GM21526 (cell line): ENCODE results near the gene NRROS.

Experiments used
- ATAC-seq: cut with Tn5 transposase; IDR thresholded peaks from one replicate; pipeline ENCODE4 v1.9.1; 2021; ENCODE audit warnings: moderate library complexity; ENCODE audit not compliant: unreplicated experiment, low FRiP score

Gene NRROS

GRCh38 chr3:196673632-196674031, 34.1 kb downstream of the NRROS start:
- ATAC-seq: no peak

- ATAC-seq: no peak
Measured at GRCh38 chr3:196677353-196677752, 37.9 kb downstream of the NRROS start.

GRCh38 chr3:196677931-196678330, 38.4 kb downstream of the NRROS start:
- ATAC-seq: no peak

GRCh38 chr3:196684548-196685407, 45.3 kb downstream of the NRROS start:
- ATAC-seq: peak; percentile 75

- ATAC-seq: no peak
Measured at GRCh38 chr3:196686436-196686835, 46.9 kb downstream of the NRROS start.

GRCh38 chr3:196688349-196688748, 48.9 kb downstream of the NRROS start:
- ATAC-seq: no peak

- no peak for ATAC-seq
Measured at GRCh38 chr3:196689941-196690660, 50.6 kb downstream of the NRROS start.

GRCh38 chr3:196691386-196691785, 51.9 kb downstream of the NRROS start:
- ATAC-seq: no peak

- no peak for ATAC-seq
Measured at GRCh38 chr3:196694202-196694638, 54.7 kb downstream of the NRROS start.

GRCh38 chr3:196694941-196695848, 55.7 kb downstream of the NRROS start:
- ATAC-seq: no peak

GRCh38 chr3:196695849-196696226, 56.3 kb downstream of the NRROS start:
- ATAC-seq: no peak

GRCh38 chr3:196697270-196697669, 57.8 kb downstream of the NRROS start:
- ATAC-seq: no peak

- no peak for ATAC-seq
Measured at GRCh38 chr3:196699749-196700148, 60.3 kb downstream of the NRROS start.

- ATAC-seq: no peak
Measured at GRCh38 chr3:196700801-196701200, 61.3 kb downstream of the NRROS start.

- no peak for ATAC-seq
Measured at GRCh38 chr3:196706327-196706726, 66.8 kb downstream of the NRROS start.

- ATAC-seq: no peak
Measured at GRCh38 chr3:196706731-196707130, 67.2 kb downstream of the NRROS start.

GRCh38 chr3:196707566-196707965, 68.1 kb downstream of the NRROS start:
- ATAC-seq: no peak

- no peak for ATAC-seq
Measured at GRCh38 chr3:196708467-196708866, 69.0 kb downstream of the NRROS start.
